Suppressor macrophage treated with lipopolysaccharide for 4 hours (primary cell): ENCODE results near the gene NARS2.

Experiments used
- DNase-seq: peaks from one replicate; pipeline ENCODE4 v3.0.0-alpha.2; 2020

NARS2 gene

GRCh38 chr11:78429209-78429608, 145.5 kb downstream of the NARS2 start:
- DNase-seq, result no peak

GRCh38 chr11:78428773-78429172, 145.9 kb downstream of the NARS2 start:
- DNase-seq, result no peak

- DNase-seq, result no peak
These were observed 146.4 kb downstream of the NARS2 start for GRCh38 chr11:78428266-78428636.

GRCh38 chr11:78427615-78428265, 146.9 kb downstream of the NARS2 start:
- peak; percentile 94 for DNase-seq

GRCh38 chr11:78426845-78427244, 147.8 kb downstream of the NARS2 start:
- no peak for DNase-seq

- DNase-seq, result peak; percentile 51
These were observed 149.1 kb downstream of the NARS2 start for GRCh38 chr11:78425399-78426070.

- peak; percentile 97 for DNase-seq
These were observed 150.1 kb downstream of the NARS2 start for GRCh38 chr11:78424334-78425270.

GRCh38 chr11:78423241-78423640, 151.4 kb downstream of the NARS2 start:
- DNase-seq, result no peak

GRCh38 chr11:78420796-78421209, 153.9 kb downstream of the NARS2 start:
- peak; percentile 97 for DNase-seq

- peak; percentile 81 for DNase-seq
These were observed 154.4 kb downstream of the NARS2 start for GRCh38 chr11:78420255-78420764.

- DNase-seq, result peak; percentile 97
These were observed 155.3 kb downstream of the NARS2 start for GRCh38 chr11:78419327-78419726.

- DNase-seq, result peak; percentile 52
These were observed 156.0 kb downstream of the NARS2 start for GRCh38 chr11:78418584-78419211.

- peak; percentile 95 for DNase-seq
These were observed 156.6 kb downstream of the NARS2 start for GRCh38 chr11:78417888-78418583.

- DNase-seq, result no peak
These were observed 157.3 kb downstream of the NARS2 start, which contains the start of gene GAB2 for GRCh38 chr11:78417175-78417887. Gene GAB2 (minus strand): TSS chr11:78417820. CDS start chr11:78417720, 100 bp downstream.

- DNase-seq, result peak; percentile 97
These were observed 158.1 kb downstream of the NARS2 start for GRCh38 chr11:78416285-78417174.

GRCh38 chr11:78415338-78415737, 159.3 kb downstream of the NARS2 start:
- no peak for DNase-seq

- no peak for DNase-seq
These were observed 160.2 kb downstream of the NARS2 start for GRCh38 chr11:78414321-78415051.

- DNase-seq, result no peak
These were observed 166.0 kb downstream of the NARS2 start for GRCh38 chr11:78408619-78409018.

- DNase-seq, result no peak
These were observed 168.0 kb downstream of the NARS2 start for GRCh38 chr11:78406568-78407196.
